AG09309 (cell line): ENCODE results near the gene CHCHD6.

Experiments
- DNase-seq: peaks from one replicate; pipeline ENCODE4 v3.0.0-alpha.2; 2010; ENCODE audit warnings: low read depth
- H3K4me3 ChIP-seq: 2 replicates; pipeline ENCODE4 v1.5.1; 2011; ENCODE audit warnings: mild to moderate bottlenecking, low read depth, low read length, moderate library complexity; ENCODE audit not compliant: control insufficient read depth
- TF ChIP-seq, protein P1 (sequence below): IDR thresholded peaks from 2 replicates; pipeline ENCODE4 v1.5.1; 2011; ENCODE audit warnings: mild to moderate bottlenecking, low read depth, low read length, inconsistent platforms; ENCODE audit not compliant: insufficient read depth, control insufficient read depth; ENCODE audit errors: missing control alignments

CHCHD6 gene

GRCh38 chr3:126747768-126748167 is 43.7 kb downstream of the CHCHD6 start:
- DNase-seq: no peak
- TF ChIP-seq, protein P1, sequence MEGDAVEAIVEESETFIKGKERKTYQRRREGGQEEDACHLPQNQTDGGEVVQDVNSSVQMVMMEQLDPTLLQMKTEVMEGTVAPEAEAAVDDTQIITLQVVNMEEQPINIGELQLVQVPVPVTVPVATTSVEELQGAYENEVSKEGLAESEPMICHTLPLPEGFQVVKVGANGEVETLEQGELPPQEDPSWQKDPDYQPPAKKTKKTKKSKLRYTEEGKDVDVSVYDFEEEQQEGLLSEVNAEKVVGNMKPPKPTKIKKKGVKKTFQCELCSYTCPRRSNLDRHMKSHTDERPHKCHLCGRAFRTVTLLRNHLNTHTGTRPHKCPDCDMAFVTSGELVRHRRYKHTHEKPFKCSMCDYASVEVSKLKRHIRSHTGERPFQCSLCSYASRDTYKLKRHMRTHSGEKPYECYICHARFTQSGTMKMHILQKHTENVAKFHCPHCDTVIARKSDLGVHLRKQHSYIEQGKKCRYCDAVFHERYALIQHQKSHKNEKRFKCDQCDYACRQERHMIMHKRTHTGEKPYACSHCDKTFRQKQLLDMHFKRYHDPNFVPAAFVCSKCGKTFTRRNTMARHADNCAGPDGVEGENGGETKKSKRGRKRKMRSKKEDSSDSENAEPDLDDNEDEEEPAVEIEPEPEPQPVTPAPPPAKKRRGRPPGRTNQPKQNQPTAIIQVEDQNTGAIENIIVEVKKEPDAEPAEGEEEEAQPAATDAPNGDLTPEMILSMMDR: no peak
- no peak overlapping the region for H3K4me3 ChIP-seq

- TF ChIP-seq, protein P1: no peak
- H3K4me3 ChIP-seq: no peak overlapping the region
- no peak for DNase-seq
These were observed 44.9 kb downstream of the CHCHD6 start for GRCh38 chr3:126748701-126749546.

- no peak for DNase-seq
- TF ChIP-seq, protein P1: no peak
- no peak overlapping the region for H3K4me3 ChIP-seq
These were observed 45.5 kb downstream of the CHCHD6 start for GRCh38 chr3:126749547-126749875.

DNA sequence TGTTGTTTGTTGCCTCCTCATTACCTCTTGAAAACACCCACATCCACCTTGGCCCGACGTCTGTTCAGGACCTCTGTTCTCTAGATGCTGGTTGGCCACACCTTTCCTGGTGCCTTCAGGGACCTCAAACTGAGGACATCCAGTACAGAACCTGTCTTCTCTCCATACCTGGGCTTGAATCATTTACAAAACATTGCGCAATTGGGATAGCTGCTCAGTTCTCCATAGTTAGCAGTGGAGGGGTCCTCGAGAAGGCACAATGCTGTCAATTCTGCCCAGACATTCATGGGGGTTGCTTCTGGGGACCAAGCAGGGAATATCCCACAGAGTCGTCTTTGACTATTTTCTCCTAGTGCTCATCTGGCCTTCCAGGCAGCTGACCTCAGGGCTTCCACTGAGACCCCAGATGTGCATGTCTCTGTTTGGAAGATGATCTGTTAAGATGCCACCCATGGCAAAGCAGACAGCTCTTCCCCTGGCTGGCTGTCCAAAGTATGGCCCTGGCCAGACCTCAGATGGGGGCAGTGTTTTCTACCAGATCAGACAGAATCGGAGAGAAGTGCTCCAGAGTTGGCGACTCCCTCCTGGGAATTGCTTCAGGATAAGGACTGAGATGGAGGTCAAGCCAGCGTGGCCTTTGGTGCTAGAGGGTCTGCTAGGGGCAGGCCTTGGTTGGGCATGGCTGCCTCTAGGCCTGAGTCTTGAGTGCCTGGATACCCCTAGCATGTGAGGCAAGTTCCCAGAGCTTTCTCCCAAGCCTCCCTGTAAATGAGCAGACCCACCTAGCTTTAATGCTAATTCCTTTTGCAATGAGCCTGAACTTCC is 46.1 kb downstream of the CHCHD6 start:
- no peak overlapping the region for H3K4me3 ChIP-seq
- no peak for DNase-seq
- TF ChIP-seq, protein P1: no peak

DNA sequence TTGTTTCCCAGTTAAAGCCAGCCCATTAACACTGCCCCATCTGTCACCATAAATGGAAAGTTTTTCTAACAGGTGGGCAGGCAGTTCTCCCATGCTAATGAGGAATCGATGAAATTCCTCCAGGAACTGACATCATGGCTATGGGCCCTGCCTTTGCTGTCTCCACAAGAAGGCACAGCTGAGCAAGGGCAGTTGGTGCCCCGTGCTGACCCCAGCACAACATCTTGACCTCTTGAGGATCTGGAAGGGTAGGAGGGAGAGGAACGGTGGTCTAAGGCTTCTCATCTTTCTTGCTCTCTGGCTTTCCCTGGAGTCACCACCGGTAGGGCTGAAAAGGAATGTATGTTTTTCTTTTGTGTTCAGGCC is 46.7 kb downstream of the CHCHD6 start:
- H3K4me3 ChIP-seq: no peak overlapping the region
- TF ChIP-seq, protein P1: no peak
- no peak for DNase-seq

DNA sequence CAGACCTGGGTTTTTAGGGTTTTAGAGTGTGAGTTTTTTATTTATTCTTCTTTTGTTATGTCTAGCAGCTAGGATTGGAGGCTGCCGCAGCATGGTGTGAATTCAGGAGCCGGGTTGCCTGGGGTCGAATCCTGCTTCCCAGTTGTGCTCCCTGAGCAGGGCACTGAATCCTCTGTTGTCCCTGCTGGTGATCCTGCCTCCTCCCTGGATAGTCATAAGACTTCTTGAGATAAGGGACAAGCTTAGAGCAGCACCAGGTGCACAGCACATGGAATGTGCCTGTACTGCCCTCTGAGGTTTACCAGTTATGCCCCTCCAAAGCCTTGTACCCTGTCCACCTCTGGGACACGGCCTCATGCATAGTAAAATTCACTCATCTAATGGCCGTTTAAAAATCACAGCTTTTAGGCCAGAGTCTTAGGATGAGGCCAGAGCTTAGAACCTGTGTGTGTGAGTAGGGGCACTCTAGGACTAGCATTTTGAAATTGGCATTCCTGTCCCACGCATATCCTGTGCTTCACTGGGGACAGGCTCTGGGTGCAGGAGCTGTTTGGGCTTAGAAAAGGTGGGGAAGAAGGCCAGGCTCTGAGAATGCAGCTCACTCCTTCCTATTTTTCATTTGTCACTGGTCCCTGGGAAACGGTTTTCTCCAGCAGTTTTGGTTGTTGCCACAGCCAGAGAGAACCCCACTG is 47.7 kb downstream of the CHCHD6 start:
- no peak for DNase-seq
- no peak overlapping the region for H3K4me3 ChIP-seq
- TF ChIP-seq, protein P1: no peak
